SK-N-SH (cell line): ENCODE measurements around the gene COQ5. TPM values are rescaled to one million over a fixed set of nuclear protein-coding genes. Genes with fewer than 3 reads are reported as not detected.
A peak's percentile ranks its signal among the peaks of the same experiment; 100 is the strongest.

ENCODE experiments used
- CTCF ChIA-PET: fragments of 300-600, 350-600 bp; formaldehyde crosslinking; extraction: SDS; loops from one replicate; lab custom pipeline; 2021; lab: Yijun Ruan, JAX
- POLR2A ChIA-PET: fragments of 350-600 bp; sonication (Branson Sonifier 250); formaldehyde crosslinking; extraction: SDS; loops from one replicate; lab custom pipeline; 2020; ENCODE audit warnings: antibody characterized with exemption, inconsistent platforms; lab: Yijun Ruan, JAX
- DNase-seq: peaks from one replicate; pipeline ENCODE4 v3.0.0; 2012
- H2AFZ ChIP-seq: fragments of 200-600 bp; sonication (generic); 2 replicates; pipeline ENCODE4 v1.8.1; 2016; ENCODE audit warnings: antibody characterized with exemption, mild to moderate bottlenecking, low read depth
- H3F3A ChIP-seq: fragments of 200-600 bp; sonication (generic); replicated peaks from 2 replicates; pipeline ENCODE3; 2016; ENCODE audit warnings: antibody characterized with exemption, mild to moderate bottlenecking; ENCODE audit not compliant: insufficient read depth
- H3K27ac ChIP-seq, 2 experiments: fragments of 200-500 bp in 1 of 2; fragments of 200-600 bp in 1 of 2; sonication (Bioruptor generic) in 1 of 2; sonication (generic), shearing (Covaris generic) in 1 of 2; 2 replicates each; pipeline versions ENCODE4 v1.5.1 to v1.6.1; 2014 to 2016; ENCODE audit warnings: low read depth in 2 of 2, inconsistent platforms in 1 of 2, low read length in 1 of 2, mild to moderate bottlenecking in 1 of 2, mixed read lengths in 1 of 2
- H3K27me3 ChIP-seq: fragments of 200-600 bp; sonication (generic), shearing (Covaris generic); 2 replicates; pipeline ENCODE4 v1.6.1; 2016; ENCODE audit warnings: mixed run types; ENCODE audit not compliant: insufficient read depth
- H3K36me3 ChIP-seq, 2 experiments: fragments of 200-500 bp in 1 of 2; fragments of 200-600 bp in 1 of 2; sonication (Bioruptor generic) in 1 of 2; sonication (generic) in 1 of 2; replicated peaks in 1 of 2; 2 replicates each; pipeline versions ENCODE3 to v1.5.1; 2014 to 2016; ENCODE audit warnings: low read length in 1 of 2, mild to moderate bottlenecking in 1 of 2; ENCODE audit not compliant: insufficient read depth in 2 of 2, control insufficient read depth in 1 of 2
- H3K4me1 ChIP-seq, 2 experiments: fragments of 200-500 bp in 1 of 2; fragments of 200-600 bp in 1 of 2; sonication (Bioruptor generic) in 1 of 2; sonication (generic), shearing (Covaris generic) in 1 of 2; 2 replicates each; pipeline versions ENCODE4 v1.5.1 to v1.6.1; 2014 to 2016; ENCODE audit warnings: low read depth in 1 of 2, low read length in 1 of 2, mixed run types in 1 of 2; ENCODE audit not compliant: insufficient read depth in 2 of 2, control insufficient read depth in 1 of 2
- H3K4me2 ChIP-seq: fragments of 200-600 bp; sonication (generic), shearing (Covaris generic); 2 replicates; pipeline ENCODE4 v1.6.1; 2017; ENCODE audit warnings: mixed run types
- H3K4me3 ChIP-seq, 2 experiments: fragments of 200-500 bp in 1 of 2; fragments of 200-600 bp in 1 of 2; sonication (Bioruptor generic) in 1 of 2; sonication (generic), shearing (Covaris generic) in 1 of 2; 2 replicates each; pipeline versions ENCODE4 v1.5.1 to v1.8.1; 2014 to 2016; ENCODE audit warnings: low read depth in 2 of 2, inconsistent platforms in 1 of 2, low read length in 1 of 2, mild to moderate bottlenecking in 1 of 2, mixed read lengths in 1 of 2, moderate library complexity in 1 of 2
- H3K79me2 ChIP-seq: fragments of 200-600 bp; sonication (generic); 2 replicates; pipeline ENCODE4 v1.8.1; 2017; ENCODE audit warnings: mild to moderate bottlenecking; ENCODE audit not compliant: insufficient read depth
- H3K9ac ChIP-seq: fragments of 200-600 bp; sonication (generic); 2 replicates; pipeline ENCODE4 v1.6.1; 2017; ENCODE audit warnings: mixed run types
- H3K9me2 ChIP-seq: fragments of 200-600 bp; sonication (generic); 2 replicates; pipeline ENCODE4 v1.6.1; 2017; ENCODE audit warnings: mixed run types
- H3K9me3 ChIP-seq: fragments of 200-600 bp; sonication (generic); 2 replicates; pipeline ENCODE4 v1.6.1; 2017; ENCODE audit warnings: mixed run types, mild to moderate bottlenecking, moderate library complexity
- H4K20me1 ChIP-seq: fragments of 200-600 bp; sonication (generic); 2 replicates; pipeline ENCODE4 v1.6.1; 2017; ENCODE audit warnings: mild to moderate bottlenecking, mixed run types; ENCODE audit not compliant: insufficient read depth
- EP300 ChIP-seq, 2 experiments: IDR thresholded peaks; 2 replicates each; pipeline versions ENCODE4 v1.4.0 to v1.6.1; 2012; ENCODE audit warnings: borderline replicate concordance in 1 of 2, low read depth in 1 of 2, low read length in 1 of 2
- EZH2phosphoT487 ChIP-seq: fragments of 200-600 bp; sonication (generic); IDR thresholded peaks from 2 replicates; pipeline ENCODE4 v1.6.1; 2017; ENCODE audit warnings: low read depth, mixed run types, mild to moderate bottlenecking, antibody characterized with exemption, moderate library complexity, borderline replicate concordance
- FOSL2 ChIP-seq: IDR thresholded peaks from 2 replicates; pipeline ENCODE4 v1.4.0; 2012; ENCODE audit warnings: low read depth, mild to moderate bottlenecking, moderate library complexity, borderline replicate concordance
- FOXM1 ChIP-seq: IDR thresholded peaks from 2 replicates; pipeline ENCODE4 v1.4.0; 2012; ENCODE audit warnings: low read depth, mild to moderate bottlenecking
- GABPA ChIP-seq: IDR thresholded peaks from 2 replicates; pipeline ENCODE4 v1.4.0; 2012; ENCODE audit warnings: low read depth, mild to moderate bottlenecking
- MAX ChIP-seq: IDR thresholded peaks from 2 replicates; pipeline ENCODE4 v1.4.0; 2012; ENCODE audit warnings: low read depth
- MEF2A ChIP-seq: IDR thresholded peaks from 2 replicates; pipeline ENCODE4 v1.4.0; 2012; ENCODE audit warnings: low read depth, borderline replicate concordance
- MXI1 ChIP-seq: IDR thresholded peaks from 2 replicates; pipeline ENCODE4 v1.6.1; 2012; ENCODE audit warnings: mild to moderate bottlenecking, low read depth, low read length, improper control_type of control experiment
- NRF1 ChIP-seq: IDR thresholded peaks from 2 replicates; pipeline ENCODE4 v1.6.1; 2012; ENCODE audit warnings: low read depth, mild to moderate bottlenecking, low read length
- POLR2AphosphoS5 ChIP-seq: IDR thresholded peaks from 2 replicates; pipeline ENCODE4 v1.6.1; 2012; ENCODE audit warnings: low read depth, low read length
- REST ChIP-seq: IDR thresholded peaks from 2 replicates; pipeline ENCODE4 v1.6.1; 2012; ENCODE audit warnings: mild to moderate bottlenecking, low read depth, low read length, moderate library complexity
- RFX5 ChIP-seq: IDR thresholded peaks from 2 replicates; pipeline ENCODE4 v1.6.1; 2012; ENCODE audit warnings: mild to moderate bottlenecking, improper control_type of control experiment, low read length
- SIN3A ChIP-seq: IDR thresholded peaks from 2 replicates; pipeline ENCODE4 v1.6.1; 2012; ENCODE audit warnings: low read depth, mild to moderate bottlenecking, low read length, moderate library complexity, borderline replicate concordance
- TAF1 ChIP-seq: IDR thresholded peaks from 2 replicates; pipeline ENCODE4 v1.6.1; 2012; ENCODE audit warnings: low read depth, mild to moderate bottlenecking, low read length, moderate library complexity, borderline replicate concordance
- TCF12 ChIP-seq: IDR thresholded peaks from 2 replicates; pipeline ENCODE4 v1.4.0; 2012
- TEAD4 ChIP-seq: IDR thresholded peaks from 2 replicates; pipeline ENCODE4 v1.4.0; 2012; ENCODE audit warnings: mild to moderate bottlenecking, borderline replicate concordance; ENCODE audit not compliant: insufficient read depth
- WGBS: methylation state at CpG from one replicate; pipeline ENCODE4 v1.1.6; 2017; ENCODE audit warnings: low lambda C conversion rate; 5-methylcytosine and 5-hydroxymethylcytosine counted together
- polyA plus RNA-seq, 3 experiments: library from polyadenylated mRNA; depleted of rRNA; stranded (reverse); fragments of >200 nt; gene quantifications; 2 replicates each; pipeline ENCODE4 v1.2.3, GENCODE V29; 2012
- TF ChIP-seq, protein P1 (sequence below): fragments of 150-350 bp; IDR thresholded peaks from 2 replicates; pipeline ENCODE4 v1.6.1; 2017; ENCODE audit warnings: antibody characterized with exemption, low read length, low read depth, borderline replicate concordance

The COQ5 gene
- polyA plus RNA-seq, 1 of the 3 experiments (the other 2 are of a cell fraction), result 28.0 TPM

DNA sequence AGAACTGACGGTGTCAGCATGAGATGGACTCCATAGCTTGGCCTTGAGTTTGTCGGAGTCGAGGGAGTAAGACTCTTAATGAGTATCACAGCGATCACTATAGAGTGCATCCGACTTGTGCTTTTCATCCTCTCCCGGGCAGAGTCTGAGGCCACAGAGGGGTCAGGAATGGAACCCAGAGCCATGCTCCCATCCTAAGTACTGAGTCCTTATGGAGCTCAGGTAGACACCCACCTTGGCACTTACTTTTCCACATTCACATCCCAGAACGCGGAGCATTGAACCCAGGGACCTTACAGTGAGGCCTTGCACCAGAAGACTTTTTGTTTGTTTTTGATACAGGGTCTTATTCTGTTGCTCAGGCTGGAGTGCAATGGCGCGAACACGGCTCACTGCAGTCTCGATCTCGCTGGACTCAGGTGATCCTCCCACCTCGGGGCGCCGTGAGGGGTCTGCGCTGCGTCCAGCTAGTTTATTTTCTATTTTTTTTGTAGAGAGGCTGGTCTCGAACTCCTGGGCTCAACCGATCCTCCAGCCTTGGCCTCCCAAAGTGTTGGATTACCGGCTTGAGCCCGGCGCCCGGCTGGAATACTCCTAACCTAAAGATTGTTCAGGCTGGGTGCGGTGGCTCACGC is 58.7 kb downstream of the COQ5 start:
- Histone ChIP-seq H3K4me1 (peaks cover 0 to 8% of the 10 kb centered on the region in 2 experiments; a peak in 1 of 4 replicates), H3K4me2 (peak overlapping the region; percentile 88), H3F3A (peaks cover 22% of the 10 kb centered on the region), H3K4me3 (peak overlapping the region; percentile 78 to 88), H3K27ac (peak overlapping the region in 1 of 2 experiments; percentile 33; a peak in 2 of 4 replicates), H3K79me2 (peaks cover 70% of the 10 kb centered on the region), H3K9ac (peak overlapping the region; percentile 87; the same call in 1 of the 2 replicates), H4K20me1 (peaks cover 38% of the 10 kb centered on the region), H3K9me3 (no peaks in the 10 kb centered on the region), H2AFZ (peak overlapping the region; percentile 93), H3K36me3 (peaks cover 6 to 11% of the 10 kb centered on the region in 2 experiments), H3K9me2 (no peaks in the 10 kb centered on the region), H3K27me3 (no peaks in the 10 kb centered on the region)
- WGBS, result 76% methylated on average over 21 of the region's 26 CpGs
- DNase-seq, result no peak
- POLR2A ChIA-PET, result interaction anchor here (0.5 to 1.8 kb wide), 3 partner anchors 26 to 59 kb away, joined by 3 to 4 read pairs (median 4); partner anchors contain the start of gene COQ5
- CTCF ChIA-PET, result interaction anchor here (0.6 to 5.3 kb wide), 15 partner anchors 9 to 168 kb away, joined by 3 to 52 read pairs (median 5); partner anchors contain the start of genes COX6A1, DYNLL1, RNF10 and SIRT4
- TF ChIP-seq GABPA (no peak), FOXM1 (no peak), FOSL2 (no peak), EZH2phosphoT487 (no peak), RFX5 (no peak)
- TF ChIP-seq, protein P1, sequence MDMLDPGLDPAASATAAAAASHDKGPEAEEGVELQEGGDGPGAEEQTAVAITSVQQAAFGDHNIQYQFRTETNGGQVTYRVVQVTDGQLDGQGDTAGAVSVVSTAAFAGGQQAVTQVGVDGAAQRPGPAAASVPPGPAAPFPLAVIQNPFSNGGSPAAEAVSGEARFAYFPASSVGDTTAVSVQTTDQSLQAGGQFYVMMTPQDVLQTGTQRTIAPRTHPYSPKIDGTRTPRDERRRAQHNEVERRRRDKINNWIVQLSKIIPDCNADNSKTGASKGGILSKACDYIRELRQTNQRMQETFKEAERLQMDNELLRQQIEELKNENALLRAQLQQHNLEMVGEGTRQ, result no peak
- TF ChIP-seq, all 33 proteins: peak for 0

DNA sequence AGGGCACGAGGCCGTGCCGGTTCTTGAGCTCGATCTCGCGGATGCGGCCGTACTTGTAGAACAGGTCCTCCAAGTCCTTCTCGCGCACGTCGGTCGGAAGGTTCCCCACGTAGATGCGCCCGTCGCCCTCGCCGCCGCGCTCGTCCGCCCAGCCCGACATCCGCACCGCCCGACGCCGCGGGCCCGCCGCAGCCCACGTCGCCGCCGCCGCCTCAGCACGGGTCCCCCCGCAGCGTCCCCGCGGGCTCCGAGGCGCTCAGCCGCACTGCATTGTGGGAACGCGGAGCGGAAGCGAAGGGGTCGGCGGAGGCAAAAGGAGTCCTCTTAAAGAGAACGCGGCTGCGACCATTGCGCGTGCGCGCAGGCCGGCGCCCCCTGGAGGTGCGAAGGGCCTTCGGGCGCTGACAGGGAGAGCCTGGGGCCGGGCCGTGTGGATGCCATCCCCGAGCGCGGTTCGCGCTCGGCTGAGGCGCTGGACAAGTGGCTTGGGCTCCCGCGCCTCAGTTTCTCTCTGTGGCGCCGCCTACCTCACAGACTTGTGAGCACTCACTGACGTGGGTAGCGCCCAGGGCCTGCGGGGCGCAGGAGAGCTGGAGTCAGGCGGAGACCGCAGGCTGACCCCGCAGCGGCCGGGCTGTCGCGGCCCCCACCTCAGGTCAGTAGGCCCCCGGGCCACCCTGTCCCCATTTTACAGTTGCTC is 59.4 kb downstream of the COQ5 start, which contains the start of gene SRSF9:
SRSF9 (minus strand) TSS at position 299 of the 700 bp plus-strand sequence; CDS start at position 160, 139 bp downstream.
- H3K4me3 ChIP-seq, result peak within 1 kb of the TSS; percentile 78 to 88
- TF ChIP-seq EP300 (IDR thresholded peaks at IDR 0.05; ENCODE audit: borderline replicate concordance in 1 of 2, low read depth in 1 of 2, low read length in 1 of 2), result no peak
- peak; percentile 78 for TF ChIP-seq TAF1
- TF ChIP-seq SIN3A, result peak; percentile 92; the same call in 1 of the 2 replicates
- TF ChIP-seq MXI1, result peak; percentile 94
- no peak for TF ChIP-seq RFX5
- no peak for TF ChIP-seq TEAD4
- no peak for TF ChIP-seq MEF2A
- peak; percentile 90 for TF ChIP-seq MAX
- TF ChIP-seq TCF12, result no peak
- TF ChIP-seq FOXM1, result no peak
- TF ChIP-seq NRF1, result peak; percentile 80
- TF ChIP-seq REST, result no peak
- TF ChIP-seq POLR2AphosphoS5, result peak; percentile 76
- TF ChIP-seq, protein P1, result no peak

More for the DNA sequence above, 59.4 kb downstream of the COQ5 start, which contains the start of gene SRSF9:
- DNase-seq, result peak; percentile 99
- Histone ChIP-seq H3K4me1 (peaks cover 0 to 8% of the 10 kb centered on the region in 2 experiments; a peak in 1 of 4 replicates), H3F3A (peaks cover 17% of the 10 kb centered on the region), H3K36me3 (peaks cover 13 to 18% of the 10 kb centered on the region in 2 experiments), H3K9ac (peak within 1 kb of the TSS; percentile 87), H3K4me2 (peak within 1 kb of the TSS; percentile 94), H3K9me2 (no peaks in the 10 kb centered on the region), H2AFZ (peak within 1 kb of the TSS; percentile 93), H4K20me1 (peaks cover 44% of the 10 kb centered on the region), H3K27me3 (no peaks in the 10 kb centered on the region), H3K79me2 (peaks cover 77% of the 10 kb centered on the region), H3K27ac (peak within 1 kb of the TSS; percentile 79 to 93), H3K9me3 (no peaks in the 10 kb centered on the region)
- ChIA-PET POLR2A (interaction anchor here (0.6 to 1.9 kb wide), 4 partner anchors 26 to 173 kb away, joined by 3 to 12 read pairs (median 4); partner anchors contain the start of genes COQ5 and DYNLL1), CTCF (interaction anchor here (0.6 to 5.3 kb wide), 27 partner anchors 9 to 178 kb away, joined by 3 to 52 read pairs (median 4); partner anchors contain the start of genes COX6A1, DYNLL1, RNF10 and RNU4-2)
- 5% methylated on average over 6 of the region's 88 CpGs for WGBS
